HFFc6 (cell line): ENCODE results near the gene TEKTIP1. TPM values are rescaled to one million over a fixed set of nuclear protein-coding genes. Genes with fewer than 3 reads are reported as not detected.
A peak's percentile ranks its signal among the peaks of the same experiment; 100 is the strongest.

Experiments used
- DNase-seq: peaks from one replicate; pipeline ENCODE4 v3.0.0-alpha.2; 2018
- H3K27ac Mint-ChIP-seq: 2 replicates; pipeline ENCODE4 v1.8.0; 2020; ENCODE audit warnings: mild to moderate bottlenecking, mixed read lengths
- H3K27me3 Mint-ChIP-seq: 2 replicates; pipeline ENCODE4 v1.8.0; 2021; ENCODE audit warnings: mild to moderate bottlenecking, moderate library complexity, mixed read lengths; ENCODE audit not compliant: insufficient read depth
- H3K36me3 Mint-ChIP-seq: 2 replicates; pipeline ENCODE4 v1.8.0; 2021; ENCODE audit warnings: low read depth, mixed read lengths
- H3K4me1 Mint-ChIP-seq: 2 replicates; pipeline ENCODE4 v1.8.0; 2020; ENCODE audit warnings: low read depth, mixed read lengths
- H3K4me3 Mint-ChIP-seq: 2 replicates; pipeline ENCODE4 v1.8.0; 2020; ENCODE audit warnings: mild to moderate bottlenecking, moderate library complexity, mixed read lengths
- H3K9me3 Mint-ChIP-seq: 2 replicates; pipeline ENCODE4 v1.8.0; 2020; ENCODE audit warnings: mild to moderate bottlenecking, mixed read lengths
- long read RNA-seq: library from polyadenylated mRNA; unstranded; transcript quantifications from one replicate; pipeline ENCODE4 v2.0.0, GENCODE V29; 2019
- total RNA-seq, 6 experiments: library from RNA; stranded (reverse); fragmentation: NEBNext Ultra II Directional; extraction: Animal tissue kit (Norgen Biotek cat#: 25700); gene quantifications; 2 replicates in 1 of 6; 3 replicates in 5 of 6; pipeline ENCODE4 v1.2.3, GENCODE V29; 2021
- TF ChIP-seq, protein P1 (sequence below): fragments of 200-600 bp; sonication (generic); IDR thresholded peaks from 2 replicates; pipeline ENCODE4 v1.5.0; 2021; ENCODE audit warnings: antibody characterized with exemption, mild to moderate bottlenecking

Gene TEKTIP1
- total RNA-seq, result under 1 TPM in 5 of 6 experiments, not detected in 1; 0.25 to 0.51 (median 0.46) TPM
- long read RNA-seq, result 0 reads

DNA sequence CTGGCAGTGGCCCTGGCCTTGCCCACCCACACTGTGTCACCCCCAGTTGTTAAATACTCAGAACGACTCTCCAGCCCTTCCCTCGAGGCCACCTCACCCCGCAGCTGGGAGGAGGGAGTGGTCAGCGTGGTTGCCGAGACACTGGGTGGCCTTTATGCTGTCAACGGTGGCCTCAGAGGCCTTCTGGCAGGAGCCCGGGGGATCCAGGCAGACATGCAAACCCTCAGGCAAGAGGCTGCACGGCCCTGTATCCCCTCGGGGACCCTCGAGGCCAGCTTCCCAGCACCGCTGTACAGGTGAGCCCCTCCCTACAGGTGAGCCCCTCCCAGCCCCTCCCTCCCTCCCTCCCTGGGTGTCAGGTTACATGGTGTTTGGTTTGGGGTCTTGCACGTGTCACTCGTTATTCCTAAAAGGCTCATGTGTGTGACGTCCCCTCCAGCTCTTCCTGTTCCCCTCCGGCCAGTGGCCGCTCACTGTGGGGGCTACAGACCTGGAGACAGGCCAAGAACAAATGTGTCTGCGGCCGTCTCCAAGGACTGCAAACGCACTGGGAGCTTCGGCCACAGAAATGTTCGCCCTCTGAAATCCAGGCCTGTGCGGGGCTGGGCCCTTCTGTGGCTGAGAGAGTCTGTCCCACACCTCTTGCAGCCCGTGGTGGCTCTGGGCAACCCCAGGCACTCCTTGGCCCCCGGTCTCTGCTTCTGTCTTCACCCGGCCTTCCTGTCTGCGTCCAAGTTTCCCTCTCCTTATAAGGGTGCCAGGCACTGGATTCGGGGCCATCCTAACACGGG lies at the start of gene TEKTIP1:
Gene TEKTIP1, plus strand, starts transcription at position 210 of the 791 bp plus-strand sequence. Its CDS starts 4 bp downstream, at position 214.
- Mint-ChIP-seq H3K27me3 (peaks cover 6% of the 10 kb centered on the region), H3K27ac (no peak within 1 kb of the TSS; the same call in none of the 2 replicates), H3K9me3 (no peaks in the 10 kb centered on the region), H3K4me1 (no peaks in the 10 kb centered on the region), H3K4me3 (no peak within 1 kb of the TSS; the same call in 1 of the 2 replicates), H3K36me3 (peaks cover 9% of the 10 kb centered on the region)
- TF ChIP-seq, protein P1, sequence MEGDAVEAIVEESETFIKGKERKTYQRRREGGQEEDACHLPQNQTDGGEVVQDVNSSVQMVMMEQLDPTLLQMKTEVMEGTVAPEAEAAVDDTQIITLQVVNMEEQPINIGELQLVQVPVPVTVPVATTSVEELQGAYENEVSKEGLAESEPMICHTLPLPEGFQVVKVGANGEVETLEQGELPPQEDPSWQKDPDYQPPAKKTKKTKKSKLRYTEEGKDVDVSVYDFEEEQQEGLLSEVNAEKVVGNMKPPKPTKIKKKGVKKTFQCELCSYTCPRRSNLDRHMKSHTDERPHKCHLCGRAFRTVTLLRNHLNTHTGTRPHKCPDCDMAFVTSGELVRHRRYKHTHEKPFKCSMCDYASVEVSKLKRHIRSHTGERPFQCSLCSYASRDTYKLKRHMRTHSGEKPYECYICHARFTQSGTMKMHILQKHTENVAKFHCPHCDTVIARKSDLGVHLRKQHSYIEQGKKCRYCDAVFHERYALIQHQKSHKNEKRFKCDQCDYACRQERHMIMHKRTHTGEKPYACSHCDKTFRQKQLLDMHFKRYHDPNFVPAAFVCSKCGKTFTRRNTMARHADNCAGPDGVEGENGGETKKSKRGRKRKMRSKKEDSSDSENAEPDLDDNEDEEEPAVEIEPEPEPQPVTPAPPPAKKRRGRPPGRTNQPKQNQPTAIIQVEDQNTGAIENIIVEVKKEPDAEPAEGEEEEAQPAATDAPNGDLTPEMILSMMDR, result no peak
- DNase-seq, result no peak

DNA sequence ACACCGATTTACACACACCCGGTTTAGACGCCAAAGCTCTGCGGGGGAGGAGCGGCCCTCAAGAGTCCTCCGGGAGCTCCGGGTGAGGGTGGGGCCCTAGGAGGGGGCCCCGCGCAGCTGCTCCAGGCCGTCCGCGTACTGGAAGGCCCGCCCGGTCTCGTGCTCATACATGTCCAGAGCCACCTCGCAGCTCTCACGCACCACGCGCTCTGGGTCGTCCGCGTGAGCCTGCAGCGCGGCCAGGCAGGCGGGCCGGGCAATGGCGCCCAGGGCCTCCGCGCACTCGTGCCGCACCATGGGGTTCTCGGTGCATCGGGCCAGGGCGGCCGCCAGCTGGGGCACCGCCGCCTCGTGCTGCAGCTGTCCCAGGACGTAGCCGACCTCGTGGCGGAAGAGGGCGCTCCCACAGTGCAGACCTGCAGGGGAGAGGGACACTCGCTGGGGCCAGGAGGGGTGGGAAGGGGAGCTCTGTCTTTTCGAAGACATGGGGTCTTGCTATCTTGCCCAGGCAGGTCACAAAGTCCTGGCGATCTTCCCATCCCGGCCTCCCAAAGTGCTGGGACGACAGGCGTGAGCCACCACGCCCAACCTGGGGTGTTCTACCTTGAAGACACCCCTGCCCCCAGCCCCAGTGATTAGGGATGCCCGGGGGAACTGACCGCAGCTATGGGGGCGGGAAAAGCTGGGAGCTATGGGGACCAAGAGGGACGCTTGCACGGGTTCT lies 47.4 kb upstream of the TEKTIP1 start:
- H3K4me1 Mint-ChIP-seq, result no peaks in the 10 kb centered on the region
- no peak overlapping the region for H3K27ac Mint-ChIP-seq
- H3K4me3 Mint-ChIP-seq, result no peak overlapping the region
- TF ChIP-seq, protein P1, result no peak
- H3K27me3 Mint-ChIP-seq, result no peaks in the 10 kb centered on the region
- no peak for DNase-seq
- H3K36me3 Mint-ChIP-seq, result peaks cover 5% of the 10 kb centered on the region; the same call in 1 of the 2 replicates
- no peaks in the 10 kb centered on the region for H3K9me3 Mint-ChIP-seq

DNA sequence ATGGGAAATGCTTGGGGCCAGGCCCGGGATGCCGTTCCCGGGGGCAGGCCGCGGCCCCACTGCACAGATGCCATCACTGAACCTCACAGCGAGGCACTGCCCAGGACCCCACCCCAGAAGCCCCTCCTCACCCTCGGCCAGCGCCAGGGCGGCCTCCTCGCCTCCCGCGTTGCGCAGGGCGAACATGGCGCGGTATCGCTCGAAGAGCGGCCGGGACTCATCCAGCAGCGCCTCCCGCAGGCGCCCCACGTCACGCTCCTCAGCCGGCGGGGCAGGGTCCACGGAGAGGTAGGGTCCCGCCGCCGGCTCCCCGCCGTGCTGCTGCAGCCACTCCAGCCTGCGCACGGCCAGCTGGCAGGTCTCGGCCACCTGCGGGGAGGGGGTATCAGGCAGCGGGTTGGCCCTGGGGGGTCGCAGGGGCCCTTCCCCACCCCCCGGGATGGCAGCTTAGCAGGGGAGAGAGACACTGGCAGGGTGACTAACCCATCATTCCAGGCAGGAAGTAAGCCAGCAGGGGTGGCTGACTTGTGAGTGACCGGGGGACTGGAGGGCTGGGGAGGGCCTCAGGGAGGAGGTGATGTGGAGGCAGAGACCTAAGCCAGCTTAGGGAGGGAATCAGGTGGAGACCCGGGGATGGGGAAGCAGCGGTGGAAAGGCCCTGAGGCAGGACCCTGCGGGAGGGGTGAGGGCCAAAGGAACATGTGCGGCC lies 46.7 kb upstream of the TEKTIP1 start:
- Mint-ChIP-seq H3K9me3 (no peaks in the 10 kb centered on the region), H3K4me1 (no peaks in the 10 kb centered on the region), H3K4me3 (no peak overlapping the region), H3K27ac (no peak overlapping the region), H3K36me3 (peaks cover 9% of the 10 kb centered on the region; the same call in 1 of the 2 replicates), H3K27me3 (no peaks in the 10 kb centered on the region)
- no peak for DNase-seq
- TF ChIP-seq, protein P1, result peak; percentile 13; the same call in 1 of the 2 replicates

- TF ChIP-seq, protein P1, result no peak
- DNase-seq, result no peak
- H3K9me3 Mint-ChIP-seq, result no peaks in the 10 kb centered on the region
- no peaks in the 10 kb centered on the region for H3K27me3 Mint-ChIP-seq
- H3K4me1 Mint-ChIP-seq, result peaks cover 2% of the 10 kb centered on the region; the same call in 1 of the 2 replicates
- peaks cover 13% of the 10 kb centered on the region for H3K36me3 Mint-ChIP-seq
- no peak overlapping the region for H3K27ac Mint-ChIP-seq
- H3K4me3 Mint-ChIP-seq, result no peak overlapping the region
Observed at GRCh38 chr19:3492919-3493318, 46.1 kb upstream of the TEKTIP1 start.

DNA sequence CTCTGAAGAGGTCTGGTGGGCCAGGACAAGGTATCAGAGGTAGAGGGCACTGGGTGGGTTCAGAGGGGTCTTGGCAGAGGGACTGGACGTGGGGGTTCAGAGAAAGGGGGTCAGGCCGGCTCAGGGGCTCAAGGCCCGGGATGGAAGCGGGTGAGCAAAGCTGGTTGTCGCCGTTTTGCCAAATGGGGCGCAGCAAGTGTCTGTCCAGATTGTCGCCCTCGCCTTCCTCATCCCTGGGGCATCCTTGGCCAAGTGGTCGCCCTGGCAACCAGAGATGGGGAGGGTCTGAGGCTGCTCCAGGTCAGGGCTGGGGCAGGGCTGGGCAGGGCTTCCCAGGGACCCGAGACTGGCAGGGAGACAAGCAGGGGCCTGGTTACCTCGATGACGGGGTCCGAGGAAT lies 45.3 kb upstream of the TEKTIP1 start:
- H3K4me3 Mint-ChIP-seq, result no peak overlapping the region
- no peaks in the 10 kb centered on the region for H3K27me3 Mint-ChIP-seq
- no peak overlapping the region; the same call in 1 of the 2 replicates for H3K27ac Mint-ChIP-seq
- H3K36me3 Mint-ChIP-seq, result peaks cover 15% of the 10 kb centered on the region
- peaks cover 5% of the 10 kb centered on the region; the same call in 1 of the 2 replicates for H3K4me1 Mint-ChIP-seq
- no peaks in the 10 kb centered on the region for H3K9me3 Mint-ChIP-seq
- TF ChIP-seq, protein P1, result no peak
- DNase-seq, result no peak
